ENCODE data around the gene PDE8A.

Gene PDE8A

DNA sequence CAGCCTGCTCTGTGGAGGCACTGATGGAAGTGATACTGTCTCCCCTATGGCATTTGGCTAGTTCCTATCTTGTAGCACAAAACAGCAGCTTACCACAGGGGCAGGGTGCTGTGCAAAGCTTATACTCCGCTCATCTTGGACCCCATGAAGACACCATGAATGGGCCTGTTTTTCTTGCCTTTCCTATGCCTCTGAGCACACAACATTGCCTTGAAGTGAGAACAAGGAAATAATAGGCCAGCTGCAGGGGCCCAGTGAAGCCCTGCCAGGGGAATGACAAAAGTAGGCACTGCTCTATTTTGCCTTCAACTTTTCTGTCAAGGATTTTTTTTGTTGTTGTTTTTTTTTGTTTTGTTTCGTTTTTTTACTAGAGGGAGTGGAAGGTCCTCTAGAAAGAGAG is 110.3 kb downstream of the PDE8A start:
- no peak for DNase-seq (ENCODE audit: low read depth)

DNA sequence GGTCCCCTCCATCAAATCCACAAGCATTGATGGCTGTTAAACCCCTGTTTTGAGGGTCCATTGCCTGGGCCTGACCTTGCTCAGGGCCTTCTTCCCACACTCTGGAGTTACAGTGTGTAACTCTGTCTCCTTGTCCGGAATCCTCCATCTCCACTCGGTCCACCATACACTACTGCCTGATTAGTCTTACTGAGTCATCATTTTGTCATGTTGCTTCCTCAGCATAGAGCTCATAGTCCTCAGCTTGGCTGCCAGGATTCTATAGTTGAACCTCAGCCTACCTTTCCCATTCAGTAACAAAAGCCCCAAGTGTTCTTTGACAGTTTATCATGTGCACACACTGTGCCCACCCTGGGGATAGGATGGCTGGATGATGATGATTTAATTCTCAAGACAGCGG is 113.0 kb downstream of the PDE8A start:
- no peak for DNase-seq (ENCODE audit: low read depth)

DNA sequence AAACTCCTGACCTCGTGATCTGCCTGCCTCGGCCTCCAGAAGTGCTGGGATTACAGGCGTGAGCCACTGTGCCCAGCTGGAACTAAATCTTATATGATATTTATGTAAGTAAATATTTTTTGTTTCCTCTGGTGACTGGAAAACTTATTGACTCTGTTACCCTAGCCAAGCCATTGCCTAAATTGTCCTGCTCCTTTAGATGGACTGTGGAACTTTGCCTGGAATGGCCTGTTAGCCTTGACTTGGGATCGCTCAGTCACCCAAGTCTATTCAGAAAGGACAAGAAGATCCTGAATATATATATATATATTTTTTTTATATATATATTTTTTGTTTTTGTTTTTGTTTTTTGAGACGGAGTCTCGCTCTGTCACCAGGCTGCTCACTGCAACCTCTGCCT is 113.9 kb downstream of the PDE8A start:
- DNase-seq (ENCODE audit: low read depth): no peak

DNA sequence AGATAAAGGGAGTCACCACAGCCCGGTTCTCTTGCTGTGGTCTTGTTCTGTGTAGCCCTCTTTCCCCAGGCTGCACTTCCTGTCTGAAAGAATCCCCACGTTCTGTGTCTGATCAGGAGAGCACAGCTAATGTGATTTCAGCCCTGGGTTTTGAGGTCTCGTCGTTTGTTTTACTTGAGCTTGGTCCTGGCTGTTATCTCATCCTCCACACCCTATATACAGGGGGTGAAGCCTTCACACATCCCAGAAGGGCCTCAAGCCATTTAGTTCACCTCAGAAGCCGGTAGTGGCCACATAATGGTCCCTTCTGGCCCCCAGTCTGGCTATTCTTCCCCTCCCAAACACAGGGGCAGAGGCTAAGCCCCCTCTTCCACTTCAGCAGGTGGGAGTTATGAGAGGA is 115.6 kb downstream of the PDE8A start:
- DNase-seq (ENCODE audit: low read depth): no peak

DNA sequence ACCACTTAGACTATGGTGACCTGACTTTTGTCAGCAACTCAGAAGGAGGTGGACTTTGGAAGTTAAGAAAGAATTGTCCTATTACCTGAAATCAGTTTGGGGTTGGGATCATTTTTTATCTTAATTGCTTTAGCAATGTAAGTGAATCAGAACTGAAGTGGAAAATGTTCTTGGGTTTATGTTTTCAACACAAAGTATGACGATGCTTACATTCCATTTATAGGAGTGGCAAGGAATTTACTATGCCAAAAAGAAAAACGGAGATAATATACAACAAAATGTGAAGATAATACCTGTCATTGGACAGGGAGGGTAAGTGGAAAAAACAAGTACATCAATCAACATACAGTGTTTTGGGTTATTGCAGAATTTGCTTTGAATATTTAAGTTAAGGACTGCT is 116.1 kb downstream of the PDE8A start:
- DNase-seq (ENCODE audit: low read depth): no peak

DNA sequence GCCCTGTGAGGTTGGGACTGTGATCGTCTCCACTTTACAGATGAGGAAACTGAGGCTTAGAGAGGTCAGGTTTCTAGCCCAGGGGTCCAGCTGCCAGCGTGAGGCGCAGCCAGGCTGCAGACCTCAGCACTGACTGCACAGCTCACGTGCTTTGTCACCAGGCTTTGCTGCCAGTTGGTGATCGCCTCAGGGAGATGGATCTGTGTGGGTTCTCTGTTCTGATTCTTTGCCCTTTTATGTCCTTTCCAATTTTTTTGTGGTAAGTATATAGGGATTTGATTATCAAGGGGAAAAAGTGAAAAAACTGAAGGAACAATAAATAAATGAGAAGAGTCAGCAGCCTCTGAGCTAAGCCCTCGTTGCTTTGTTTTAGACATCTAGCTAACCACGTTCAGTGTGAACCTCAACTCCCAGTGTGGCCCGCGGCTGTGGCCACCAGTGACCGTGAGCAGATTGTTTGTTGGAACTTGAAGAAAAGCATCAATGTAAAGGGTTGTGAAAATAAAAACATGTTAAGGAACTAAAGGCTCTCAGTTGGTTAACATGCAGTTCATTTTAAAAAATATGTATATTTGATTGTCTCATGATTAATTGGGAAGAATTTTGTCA is 117.6 kb downstream of the PDE8A start:
- no peak for DNase-seq (ENCODE audit: low read depth)

DNA sequence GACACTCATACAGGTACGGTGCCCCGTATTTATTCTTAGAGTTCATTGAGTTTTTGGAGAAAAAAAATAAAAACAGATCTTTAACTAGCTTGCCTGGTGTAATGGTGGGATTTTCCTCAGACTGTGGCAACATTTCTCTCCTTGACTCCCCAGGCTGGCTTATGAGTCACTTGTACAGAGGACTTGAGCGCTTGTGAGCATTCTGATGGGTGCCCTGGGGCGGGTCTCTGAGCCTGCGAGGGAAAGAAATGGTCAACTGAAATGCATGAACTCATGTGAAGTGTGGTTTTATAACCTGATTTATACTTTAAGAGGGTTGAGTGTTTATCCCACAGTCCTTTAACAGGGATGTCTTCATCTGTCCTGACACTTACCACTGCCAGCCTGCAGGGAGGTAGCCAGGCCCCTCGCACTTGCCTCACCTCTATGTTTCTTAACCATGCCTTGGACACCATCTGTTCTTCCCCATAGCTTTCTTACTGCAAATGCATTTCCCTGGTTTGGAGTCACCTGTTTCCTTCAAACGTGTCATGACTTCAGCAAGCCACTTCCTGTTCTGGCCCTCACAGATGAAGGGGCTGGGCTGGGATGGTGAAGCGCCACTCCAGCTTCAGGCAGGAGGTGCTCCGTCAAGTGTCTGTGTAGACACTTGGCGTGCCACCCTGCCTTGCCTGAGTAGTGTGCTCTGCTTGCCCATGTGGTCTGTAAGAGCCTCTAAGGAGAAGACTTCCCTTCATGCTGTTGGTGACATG is 118.7 kb downstream of the PDE8A start:
- no peak for DNase-seq (ENCODE audit: low read depth)

DNA sequence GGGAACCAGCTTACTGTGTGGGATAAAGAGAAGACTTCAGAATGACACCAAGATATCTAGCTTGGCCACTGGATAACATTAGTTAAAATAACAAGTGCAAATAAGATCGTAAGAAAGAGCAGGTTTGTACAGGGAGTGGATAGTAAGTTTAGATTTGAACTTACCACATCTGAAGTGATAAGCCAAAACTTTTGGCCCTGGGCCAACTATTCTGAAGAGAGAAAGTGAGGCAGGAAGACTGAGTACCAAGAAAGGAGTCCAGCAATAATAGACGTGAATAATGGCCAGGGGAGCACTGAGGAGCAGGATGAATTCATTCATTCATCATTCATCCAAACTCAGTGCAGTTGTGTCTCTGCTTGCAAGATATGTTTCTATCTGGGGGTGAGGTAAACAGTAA is 122.9 kb downstream of the PDE8A start:
- no peak for DNase-seq (ENCODE audit: low read depth)

DNA sequence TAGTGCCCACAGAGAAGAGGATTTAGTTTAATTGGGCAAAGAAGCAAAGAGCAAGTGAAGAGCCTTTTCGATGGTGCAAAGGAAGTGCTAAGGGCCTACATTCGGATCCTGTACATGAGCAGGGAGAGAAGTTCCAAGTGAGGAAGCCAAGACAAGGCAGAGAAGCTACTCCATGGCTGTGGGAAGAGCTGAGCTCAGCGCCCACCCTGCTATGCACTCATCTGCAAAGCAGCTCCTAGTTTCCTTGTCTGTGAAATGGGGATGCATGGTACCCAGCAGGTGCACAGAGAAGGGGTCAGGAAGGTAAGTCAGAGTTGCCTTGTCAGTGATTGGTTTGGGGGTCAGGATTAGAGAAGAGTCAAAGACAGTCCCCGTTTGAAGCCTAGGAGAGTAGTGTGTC is 126.5 kb downstream of the PDE8A start:
- DNase-seq (ENCODE audit: low read depth): no peak

DNA sequence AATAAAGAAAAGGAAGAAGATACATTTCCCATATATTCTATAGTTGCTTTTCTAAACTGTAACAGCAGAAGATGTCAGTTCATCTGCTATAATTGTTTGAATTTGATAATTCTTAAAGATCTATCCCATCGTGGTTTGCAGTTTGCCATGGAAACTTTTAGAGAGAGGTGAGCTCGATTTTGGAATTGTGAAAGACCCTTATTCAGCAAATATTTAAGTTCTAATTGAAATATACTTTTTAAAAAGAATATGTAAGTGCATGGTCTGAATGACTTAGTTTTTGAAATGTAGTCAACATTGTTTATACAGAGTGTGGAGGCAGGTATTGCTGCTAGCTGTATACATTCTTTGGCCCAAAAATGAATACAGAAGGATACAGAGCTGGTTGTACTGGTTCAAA is 127.7 kb downstream of the PDE8A start:
- no peak for DNase-seq (ENCODE audit: low read depth)

DNA sequence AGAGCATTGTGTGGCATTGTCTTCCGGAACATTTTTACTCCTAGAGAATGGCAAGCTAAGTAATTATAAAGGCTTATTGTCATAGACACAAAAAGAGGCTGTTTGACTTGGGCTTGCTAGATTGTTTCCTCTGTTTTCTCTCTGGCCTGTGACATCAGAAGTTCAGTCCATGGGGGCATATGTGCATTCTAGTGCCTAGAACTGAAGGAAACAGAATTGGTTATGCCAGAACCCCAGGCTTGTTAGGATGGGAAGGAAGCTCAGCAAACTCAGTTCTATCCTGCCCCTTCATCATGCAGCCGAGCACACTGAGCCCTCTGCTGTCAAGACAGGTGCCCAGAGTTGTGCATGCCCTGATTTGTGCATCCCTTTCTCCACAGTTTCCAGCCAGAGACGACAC is 131.3 kb downstream of the PDE8A start:
- no peak for DNase-seq (ENCODE audit: low read depth)

DNA sequence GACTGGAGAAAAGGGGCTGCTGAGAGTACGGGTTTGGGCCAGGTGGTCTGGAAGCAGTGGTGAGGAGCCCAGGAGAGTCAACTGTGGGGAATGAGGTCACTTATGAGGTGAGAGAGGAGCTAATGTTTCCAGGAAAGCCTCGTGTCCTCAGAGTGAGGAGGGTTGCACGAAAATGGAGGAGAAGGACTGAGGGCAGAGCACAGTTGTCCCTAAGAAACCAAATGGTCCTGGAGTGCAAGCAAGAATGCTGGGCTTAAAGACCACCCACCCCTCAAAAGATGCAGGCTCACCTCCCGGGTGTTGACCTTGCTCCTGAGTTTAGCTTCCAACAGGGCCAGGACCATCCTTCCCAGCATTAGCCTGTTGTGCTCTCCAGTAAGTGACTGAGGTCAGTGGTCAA is 133.2 kb downstream of the PDE8A start:
- DNase-seq (ENCODE audit: low read depth): no peak

DNA sequence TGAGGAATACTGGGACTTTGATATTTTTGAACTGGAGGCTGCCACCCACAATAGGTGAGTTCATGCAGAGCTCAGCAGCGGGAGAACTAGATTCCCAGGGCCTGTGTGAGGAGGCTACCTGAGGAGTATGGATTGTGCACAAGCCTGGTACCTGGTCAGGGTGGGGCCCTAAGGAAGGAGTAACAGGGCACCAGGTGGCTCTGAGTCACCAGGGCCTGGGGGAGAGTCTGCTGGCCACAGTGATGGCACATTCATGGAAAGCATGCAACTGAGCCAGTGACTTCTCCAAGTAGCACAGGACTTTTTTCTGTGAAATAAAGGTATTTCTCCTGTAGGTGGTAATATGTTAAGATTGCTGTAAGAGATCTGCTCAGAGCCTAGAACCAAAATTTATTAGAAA is 134.4 kb downstream of the PDE8A start:
- no peak for DNase-seq (ENCODE audit: low read depth)

DNA sequence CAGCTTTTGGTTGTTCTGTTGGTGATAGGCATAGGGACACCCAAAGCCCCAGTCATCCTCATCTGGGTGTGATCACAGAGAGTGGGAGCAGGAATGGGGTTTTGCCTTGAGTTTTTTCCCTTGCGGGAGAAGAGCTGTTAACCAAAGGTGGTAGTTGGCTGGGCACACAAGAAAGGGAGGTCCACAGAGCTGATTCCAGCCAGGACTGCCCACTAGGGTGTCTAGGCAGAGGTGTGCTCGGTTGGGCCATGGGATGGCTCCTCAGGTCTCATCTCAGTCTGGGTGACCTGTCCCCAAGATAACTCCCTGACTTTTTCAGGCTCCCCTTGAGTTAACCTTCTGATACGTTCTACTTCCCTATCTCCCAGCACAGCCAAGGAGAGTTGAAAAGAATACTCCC is 134.8 kb downstream of the PDE8A start:
- DNase-seq (ENCODE audit: low read depth): no peak

DNA sequence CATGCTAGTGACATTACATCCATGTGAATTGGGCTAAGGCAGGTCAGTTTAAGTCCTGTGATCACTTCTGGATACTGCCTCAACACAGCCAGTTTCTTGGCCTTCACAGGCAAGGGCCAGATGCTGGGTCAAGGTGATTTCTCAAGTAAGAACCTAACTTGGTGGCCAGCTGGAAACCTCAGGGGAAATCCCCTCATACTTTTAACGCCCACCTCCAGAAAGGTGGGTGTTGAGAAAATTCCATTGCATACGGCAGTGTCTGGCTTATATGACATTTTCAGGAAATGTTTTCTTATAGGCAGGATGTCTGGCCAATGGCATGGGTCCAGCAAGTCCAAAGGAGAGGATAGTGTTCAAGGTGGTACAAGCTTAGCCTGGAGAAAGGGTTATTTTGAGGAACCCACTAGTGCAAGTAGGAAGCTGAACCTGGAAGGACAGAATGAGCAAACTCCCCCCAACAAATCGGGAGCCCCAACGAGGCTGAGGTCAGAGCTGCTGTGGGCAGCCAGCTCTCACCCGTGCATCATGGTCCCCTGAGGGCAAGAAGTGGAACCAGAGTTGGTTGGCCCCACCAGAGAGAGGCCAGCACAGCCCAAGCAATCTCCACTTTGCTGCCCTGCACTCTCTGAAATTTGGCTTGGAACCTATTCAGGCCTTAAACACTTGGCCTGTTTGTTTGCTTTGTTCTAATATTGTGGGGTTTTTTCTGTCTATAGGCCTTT is 135.4 kb downstream of the PDE8A start:
- no peak for DNase-seq (ENCODE audit: low read depth)

DNA sequence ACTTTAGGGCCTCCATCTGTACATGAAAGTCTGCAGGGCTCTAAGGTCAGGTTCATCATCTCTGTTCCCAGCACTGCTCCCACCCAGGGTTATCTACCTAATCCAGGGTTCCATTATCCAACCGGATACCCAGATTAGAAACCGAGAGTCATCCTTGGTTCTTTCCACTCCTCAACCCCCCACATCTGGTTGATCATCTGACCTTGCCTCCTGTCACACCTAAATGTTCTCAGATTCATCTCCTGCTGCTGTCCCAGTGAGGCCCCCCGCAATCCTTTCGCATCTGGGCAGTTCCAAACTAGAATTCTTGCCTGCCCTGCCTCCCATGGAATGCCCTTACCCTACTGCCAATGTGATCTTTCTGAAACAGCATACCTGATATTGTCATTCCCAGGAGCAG is 136.5 kb downstream of the PDE8A start:
- DNase-seq (ENCODE audit: low read depth): no peak

DNA sequence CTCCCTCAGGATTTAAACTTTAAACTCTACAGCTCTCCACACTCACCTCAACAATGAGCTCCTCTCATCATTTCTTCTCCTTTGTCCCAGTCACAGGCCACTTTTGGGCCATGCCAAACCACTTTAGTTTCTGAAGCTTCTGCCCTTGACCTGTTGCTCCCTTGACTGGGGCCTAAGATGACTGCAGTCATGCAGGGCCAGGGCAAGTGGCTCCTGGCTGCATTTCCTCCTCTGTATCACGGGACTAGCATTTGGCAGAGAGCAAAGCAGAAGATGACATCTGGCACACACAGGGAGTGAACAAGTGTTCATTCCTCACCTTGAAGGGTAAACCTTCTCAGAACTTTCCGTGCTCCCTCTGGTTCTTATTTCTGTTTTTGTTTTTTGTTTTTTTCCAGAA is 136.9 kb downstream of the PDE8A start:
- DNase-seq (ENCODE audit: low read depth): no peak

DNA sequence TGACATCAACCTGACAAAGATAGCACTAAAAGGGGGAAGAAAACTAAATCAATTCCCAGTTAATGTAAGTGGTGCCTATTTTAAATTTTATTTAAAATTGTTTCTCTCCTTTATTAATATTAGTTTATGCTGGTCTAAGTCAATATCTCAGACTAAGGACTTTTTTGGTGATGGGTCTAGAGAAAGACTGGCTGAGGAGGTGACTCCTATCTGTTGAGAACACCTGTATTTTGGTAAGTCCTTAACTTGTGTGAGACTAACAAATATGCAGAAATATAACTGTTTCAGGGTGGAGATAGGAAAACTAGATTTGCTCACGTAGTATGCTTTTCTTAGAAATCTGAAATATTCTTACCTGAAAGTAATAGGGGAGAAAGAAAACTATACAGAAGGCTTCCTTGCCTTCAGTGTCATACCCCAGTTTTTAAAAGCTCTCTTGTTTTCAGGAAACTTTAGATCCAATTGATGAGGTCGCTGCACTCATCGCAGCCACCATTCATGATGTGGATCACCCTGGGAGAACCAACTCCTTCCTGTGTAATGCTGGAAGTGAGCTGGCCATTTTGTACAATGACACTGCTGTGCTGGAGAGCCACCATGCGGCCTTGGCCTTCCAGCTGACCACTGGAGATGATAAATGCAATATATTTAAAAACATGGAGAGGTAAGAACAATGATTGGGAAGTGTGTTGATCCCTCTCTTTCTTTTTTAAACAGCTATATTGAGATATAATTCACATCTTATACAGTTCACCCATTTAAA is 138.9 kb downstream of the PDE8A start:
- no peak for DNase-seq (ENCODE audit: low read depth)

DNA sequence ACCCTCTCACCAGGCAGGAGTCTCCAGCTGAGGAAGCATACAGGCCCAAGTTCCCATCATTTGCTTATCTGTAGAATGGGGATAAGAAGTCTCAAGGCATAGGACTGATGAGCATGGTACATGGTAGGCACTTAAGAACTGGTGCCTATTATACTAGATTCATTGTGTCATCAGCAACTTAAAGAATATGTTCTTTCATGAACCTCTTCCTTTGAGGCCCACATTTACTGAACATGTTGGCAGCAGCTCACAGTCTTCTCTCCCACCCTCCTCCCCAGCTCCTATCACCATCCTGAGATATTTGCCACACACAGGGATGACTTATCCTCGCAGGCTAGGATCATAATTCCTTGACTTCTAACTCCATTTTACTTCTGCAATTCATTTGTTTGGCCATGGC is 142.5 kb downstream of the PDE8A start:
- DNase-seq (ENCODE audit: low read depth): no peak

DNA sequence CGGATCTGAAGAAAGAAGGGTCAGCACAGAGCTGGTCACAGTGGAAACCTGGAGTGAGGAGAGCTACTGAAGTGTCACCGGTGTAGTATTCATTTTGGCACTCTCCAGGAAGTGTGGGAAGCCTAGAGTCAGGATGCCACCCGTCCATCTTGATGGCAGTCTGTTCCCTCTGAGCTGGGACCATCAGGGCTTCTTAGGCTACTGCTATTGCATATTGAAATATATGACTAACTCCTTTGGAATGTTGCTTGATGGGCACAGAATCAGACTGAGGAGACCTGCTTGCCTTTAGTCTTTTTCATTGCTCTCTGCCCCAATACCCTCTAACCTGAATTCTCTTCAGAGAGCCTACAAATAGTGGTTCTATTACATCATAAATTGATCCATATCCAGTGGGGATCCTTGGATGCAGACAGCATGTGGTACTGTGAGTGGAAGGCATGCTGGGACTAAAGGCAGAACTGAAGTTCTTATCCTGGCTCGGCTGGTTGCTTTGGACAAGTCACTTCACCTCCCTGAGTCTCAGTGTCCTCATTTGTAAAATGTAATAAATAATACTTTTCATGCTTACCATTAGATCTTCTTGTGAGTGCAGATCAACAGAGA is 143.5 kb downstream of the PDE8A start:
- DNase-seq (ENCODE audit: low read depth): no peak

DNA sequence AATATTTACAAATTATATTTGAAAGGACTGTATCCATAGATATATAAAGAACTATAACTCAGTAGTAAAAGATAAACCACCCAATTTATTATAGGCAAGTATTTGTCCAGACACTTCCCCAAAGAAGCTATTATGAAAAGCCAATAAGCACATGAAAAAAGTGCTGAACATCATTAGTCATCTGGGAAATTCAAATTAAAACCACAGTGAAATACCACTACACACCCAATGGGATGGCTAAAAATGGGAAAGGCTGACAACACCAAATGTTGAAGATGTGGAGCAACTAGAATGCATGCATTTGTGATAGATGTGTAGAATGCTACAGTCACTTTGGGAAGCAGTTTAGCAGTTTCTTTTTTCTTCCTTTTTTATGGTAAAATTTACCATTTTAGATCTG is 147.0 kb downstream of the PDE8A start:
- no peak for DNase-seq (ENCODE audit: low read depth)

DNA sequence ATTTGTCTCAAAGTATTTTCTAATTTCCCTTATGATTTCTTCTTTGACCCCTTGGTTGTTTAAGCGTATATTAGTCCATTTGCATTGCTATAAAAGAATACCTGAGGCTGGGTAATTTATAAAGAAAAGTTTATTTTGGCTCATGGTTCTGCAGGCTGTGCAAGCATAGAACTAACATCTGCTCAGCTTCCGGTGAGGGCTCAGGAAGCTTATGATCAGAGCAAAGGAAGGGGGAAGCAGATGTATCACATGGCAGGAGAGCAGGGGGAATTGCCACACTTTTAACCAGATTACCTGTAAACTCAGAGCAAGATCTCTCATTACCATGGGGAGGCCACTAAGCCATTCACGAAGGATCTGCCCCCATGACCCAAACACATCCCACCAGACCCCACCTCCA is 148.2 kb downstream of the PDE8A start:
- DNase-seq (ENCODE audit: low read depth): no peak

All from HS-5 (cell line).